ENCODE data around the gene TMTC1.
"Not testable (repeated sequence)": the region's sequence is repeated elsewhere in the genome, so short reads cannot be mapped to it uniquely, and the experiment has no call there.

TMTC1 gene

DNA sequence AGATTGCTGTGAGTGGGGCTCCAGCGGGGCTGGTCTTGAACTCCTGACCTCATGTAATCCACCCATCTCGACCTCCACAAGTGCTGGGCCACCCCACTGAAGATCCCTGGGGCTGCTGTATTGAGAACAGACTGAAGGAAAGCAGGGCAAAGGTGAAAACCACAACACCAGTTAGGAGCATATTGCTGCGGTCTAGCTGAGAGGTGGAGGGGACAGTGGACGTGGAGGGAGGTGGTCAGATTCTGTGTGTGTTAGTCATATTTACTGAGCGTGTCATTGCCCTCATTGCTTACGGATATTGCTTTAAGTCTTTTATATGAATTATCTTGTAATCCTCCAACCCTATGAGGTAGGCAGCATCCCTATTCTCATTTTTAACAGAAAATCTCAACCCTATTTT lies 217.3 kb downstream of the TMTC1 start:
- DNase-seq (ENCODE audit: low spot score), result no peak

DNA sequence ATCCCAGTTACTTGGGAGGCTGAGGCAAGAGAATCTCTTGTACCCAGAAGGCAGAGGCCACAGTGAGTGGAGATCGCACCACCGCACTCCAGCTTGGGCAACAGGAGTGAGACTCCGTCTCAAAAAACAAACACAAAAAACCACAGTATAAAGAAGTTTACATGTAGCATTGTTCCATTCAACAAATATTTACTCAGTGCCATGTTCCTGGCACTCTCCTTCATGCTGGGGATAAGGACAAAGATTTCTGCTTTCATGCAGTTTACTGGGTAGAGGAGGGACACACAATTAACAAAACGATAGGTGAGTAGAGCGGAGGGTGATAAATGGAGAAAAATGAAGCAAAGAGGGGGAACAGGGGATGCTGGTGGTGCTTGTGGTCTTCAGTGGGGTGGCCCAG lies 218.0 kb downstream of the TMTC1 start:
- DNase-seq (ENCODE audit: low spot score), result no peak

DNA sequence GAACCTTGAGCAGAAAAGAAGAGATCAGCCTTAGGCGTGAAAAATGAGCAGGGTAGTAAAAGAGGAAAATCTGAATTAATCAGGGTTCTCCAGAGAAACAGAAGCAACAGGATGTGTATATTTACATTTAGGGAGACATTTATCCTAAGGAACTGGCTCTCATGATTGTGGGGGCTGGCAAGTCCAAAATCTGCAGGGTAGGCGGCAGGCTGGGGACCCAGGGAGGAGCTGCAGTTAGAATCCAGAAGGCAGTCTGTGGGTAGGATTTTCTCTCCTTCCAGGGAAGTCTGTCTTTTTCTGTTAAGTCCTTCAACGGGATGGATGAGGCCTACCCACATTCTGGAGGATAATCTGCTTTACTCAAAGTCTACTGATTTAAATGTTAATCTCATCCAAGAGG lies 218.8 kb downstream of the TMTC1 start:
- no peak for DNase-seq (ENCODE audit: low spot score)

DNA sequence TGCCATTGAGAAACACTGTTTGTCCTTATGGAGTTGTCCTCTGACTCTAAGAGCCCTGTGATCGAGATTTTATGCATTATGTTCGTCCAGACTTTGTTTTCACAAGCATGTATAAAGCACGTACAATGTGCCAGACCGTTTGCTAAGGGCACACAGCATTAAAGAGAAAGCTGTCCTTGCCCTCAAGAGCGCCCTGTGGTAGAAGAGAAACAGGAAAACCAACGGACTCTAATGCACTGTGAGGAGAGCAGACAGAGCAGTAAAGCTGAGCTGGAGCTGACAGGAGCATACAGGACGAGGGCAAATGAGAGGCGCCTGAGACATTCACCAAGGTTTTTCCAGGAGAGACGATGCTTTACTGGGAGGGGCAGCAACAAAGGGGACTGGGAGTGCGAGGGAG lies 220.1 kb downstream of the TMTC1 start:
- DNase-seq (ENCODE audit: low spot score), result no peak

DNA sequence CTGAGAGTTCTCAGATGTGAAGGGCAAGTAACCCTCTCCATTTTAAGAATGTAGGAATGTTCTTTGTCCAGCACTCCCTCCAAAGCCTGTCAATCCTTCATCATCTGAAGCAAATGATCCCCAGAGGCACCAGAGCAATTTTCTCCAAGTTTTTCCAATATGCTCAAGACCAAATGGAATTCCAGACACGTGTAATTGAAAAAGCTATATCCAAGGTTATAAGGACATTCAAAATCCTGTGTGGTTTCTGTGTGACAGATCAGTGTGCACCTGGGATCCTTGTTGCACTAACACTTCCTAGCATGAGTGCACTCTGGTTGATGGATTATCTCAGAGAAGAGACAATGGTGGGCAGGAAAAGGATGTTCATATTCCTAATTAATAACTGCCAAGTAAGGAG lies 220.7 kb downstream of the TMTC1 start:
- no peak for DNase-seq (ENCODE audit: low spot score)

DNA sequence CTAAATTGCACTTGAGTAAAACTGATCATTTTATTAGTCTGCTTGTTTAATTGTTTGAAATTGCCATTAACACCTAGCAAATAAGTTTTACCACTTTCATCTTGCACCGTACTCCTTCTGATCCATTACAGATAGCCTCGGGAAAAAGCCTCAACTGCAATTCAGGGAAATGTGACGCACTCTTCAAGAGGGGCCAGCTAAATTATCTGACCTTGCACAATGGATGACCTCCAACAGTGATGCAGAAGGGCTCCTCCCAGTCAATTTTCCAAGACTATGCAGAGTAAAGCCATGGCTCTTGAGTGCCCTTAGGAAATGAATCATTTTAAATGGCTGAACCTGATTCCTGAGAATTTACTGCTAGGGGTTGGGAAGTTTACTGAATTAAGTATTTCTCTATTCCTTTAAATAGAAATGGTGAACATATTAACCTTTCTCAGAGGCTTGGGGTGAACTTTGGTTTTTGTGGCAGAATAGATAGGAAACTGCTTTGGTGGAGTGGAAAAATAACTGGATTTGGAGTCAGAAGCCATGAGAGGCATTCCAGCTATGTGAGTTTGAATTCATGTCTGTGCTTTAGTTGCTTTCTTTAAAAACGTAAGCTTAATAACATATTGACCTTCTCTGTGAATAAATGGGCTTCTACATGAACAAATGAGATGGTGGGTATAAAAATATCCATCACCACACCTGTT lies 221.5 kb downstream of the TMTC1 start:
- no peak for DNase-seq (ENCODE audit: low spot score)

DNA sequence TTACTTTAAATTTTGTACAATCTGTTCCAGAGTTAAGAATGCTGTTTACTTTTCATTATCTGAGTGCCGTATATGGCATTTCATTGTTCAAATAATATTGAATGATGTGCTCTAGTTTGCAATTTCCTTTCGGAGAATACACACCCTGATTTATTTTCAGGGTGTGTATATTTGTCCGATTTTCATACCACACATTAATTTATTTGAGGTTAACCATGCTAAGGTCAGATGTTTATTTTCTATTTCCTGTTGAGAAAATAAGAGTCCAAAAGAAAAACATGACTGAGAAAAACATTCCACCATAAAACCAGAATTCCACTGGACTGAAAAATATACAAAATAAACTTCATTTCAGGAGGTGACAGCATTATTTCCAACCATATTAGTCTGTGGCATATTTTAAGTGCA lies 222.1 kb downstream of the TMTC1 start:
- DNase-seq (ENCODE audit: low spot score), result no peak

DNA sequence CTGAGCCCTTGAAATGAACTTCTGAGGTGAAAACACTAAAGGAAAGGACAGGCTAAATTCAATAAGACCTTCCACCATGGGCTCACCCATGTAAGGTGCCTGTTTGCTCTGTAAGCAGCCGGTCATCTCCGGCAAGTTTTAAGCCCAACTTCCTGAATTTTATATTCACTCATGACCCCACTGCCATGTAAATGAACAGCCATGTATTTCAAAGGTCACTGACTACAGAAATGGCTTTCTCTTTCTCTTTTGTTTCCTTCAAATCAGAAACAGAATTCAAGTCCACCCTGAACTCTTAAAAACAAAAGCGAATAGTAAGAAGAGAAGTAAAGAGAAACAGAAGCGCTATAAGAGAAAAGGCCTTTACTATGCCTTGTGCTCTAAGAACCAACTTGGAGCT lies 224.5 kb downstream of the TMTC1 start:
- DNase-seq (ENCODE audit: low spot score), result no peak

DNA sequence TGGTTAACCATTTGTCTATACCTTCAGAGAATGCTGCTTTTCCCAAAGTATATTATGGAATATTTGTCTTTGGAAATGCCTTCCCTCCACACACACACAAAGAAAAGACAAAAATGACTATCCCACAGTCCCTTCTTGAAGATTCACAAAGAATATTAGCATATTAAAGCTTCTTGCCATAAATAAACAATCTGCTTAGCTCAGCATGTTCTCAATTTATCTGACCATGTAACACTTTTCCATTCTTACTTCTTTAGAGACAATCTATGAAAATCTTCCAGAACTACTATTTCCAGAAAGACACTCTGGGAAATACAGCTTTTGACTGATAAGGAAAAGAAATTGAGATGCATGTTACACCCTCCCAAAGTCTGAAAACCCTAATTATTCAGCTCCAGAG lies 227.4 kb downstream of the TMTC1 start:
- DNase-seq (ENCODE audit: low spot score), result no peak

DNA sequence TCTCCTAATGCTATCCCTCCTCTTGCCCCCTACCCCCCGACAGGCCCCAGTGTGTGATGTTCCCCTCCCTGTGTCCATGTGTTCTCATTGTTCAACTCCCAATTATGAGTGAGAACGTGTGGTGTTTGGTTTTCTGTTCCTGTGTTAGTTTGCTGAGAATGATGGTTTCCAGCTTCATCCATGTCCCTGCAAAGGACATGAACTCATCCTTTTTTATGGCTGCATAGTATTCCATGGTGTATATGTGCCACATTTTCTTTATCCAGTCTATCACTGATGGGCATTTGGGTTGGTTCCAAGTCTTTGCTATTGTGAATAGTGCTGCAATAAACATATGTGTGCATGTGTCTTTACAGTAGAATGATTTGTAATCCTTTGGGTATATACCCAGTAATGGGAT lies 228.3 kb downstream of the TMTC1 start:
- not testable (repeated sequence) for DNase-seq (ENCODE audit: low spot score)

DNA sequence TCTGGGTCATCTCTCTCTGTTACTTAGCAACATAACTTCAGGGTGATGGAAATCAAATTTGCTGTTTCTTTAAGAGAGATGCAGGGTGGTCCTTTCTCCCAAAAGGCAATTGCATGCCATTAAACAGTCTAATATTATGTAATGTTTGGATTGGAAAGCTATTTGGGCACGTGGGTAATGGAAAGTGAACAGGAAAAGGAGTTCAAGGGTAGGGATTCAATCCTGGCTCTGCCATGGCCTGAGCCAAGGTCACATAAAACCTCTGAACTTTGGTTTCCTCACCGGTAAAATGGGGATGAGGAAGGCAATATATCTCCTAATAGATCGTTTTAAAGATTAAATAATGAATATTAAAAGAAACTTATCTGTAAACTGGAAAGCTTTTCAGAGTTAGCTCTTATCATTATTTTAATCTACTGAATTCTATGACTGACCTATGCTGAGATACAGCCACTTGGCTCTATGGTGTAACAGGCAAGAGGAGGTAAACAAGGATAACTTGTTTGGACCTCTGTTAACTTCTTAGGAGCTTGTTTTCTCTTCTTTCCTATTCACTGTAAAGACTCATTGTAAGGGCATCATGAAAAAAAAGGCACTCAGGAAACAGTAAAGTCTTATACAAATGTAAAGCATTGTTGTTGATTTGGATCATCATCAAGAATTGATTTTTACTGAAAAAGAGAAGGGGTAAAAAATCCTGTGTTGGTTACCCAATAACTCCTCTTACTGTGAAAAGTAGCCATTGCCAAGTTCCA lies 230.6 kb downstream of the TMTC1 start:
- DNase-seq (ENCODE audit: low spot score), result no peak

DNA sequence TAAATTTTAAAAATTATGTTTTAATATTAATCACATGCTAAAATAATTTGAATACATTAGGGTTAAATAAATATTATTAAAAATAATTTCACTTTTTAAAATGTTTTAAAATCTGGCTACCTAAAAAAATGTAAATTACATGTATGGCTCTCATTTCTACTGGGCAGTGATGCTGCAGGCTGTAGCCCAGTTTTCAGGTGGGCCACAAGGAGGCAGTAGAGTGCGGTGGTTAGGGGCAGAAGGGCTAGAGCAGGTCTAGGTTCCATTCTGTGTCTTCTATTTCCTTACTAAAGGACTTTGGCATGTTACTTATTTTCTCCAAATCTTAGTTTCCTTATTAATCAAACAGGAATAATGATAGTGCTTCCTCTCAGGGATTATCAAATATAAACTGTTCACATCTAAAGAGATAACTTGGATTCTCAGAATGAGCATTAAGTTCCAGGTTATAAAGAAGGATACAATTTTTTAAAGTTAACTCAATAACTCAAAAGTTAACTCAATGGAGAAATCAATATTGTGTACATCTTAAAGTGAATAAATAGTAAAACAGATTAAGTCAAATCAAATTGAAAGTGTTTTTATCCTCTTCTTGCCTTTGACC lies 231.3 kb downstream of the TMTC1 start:
- peak; percentile 21 for DNase-seq (ENCODE audit: low spot score)

DNA sequence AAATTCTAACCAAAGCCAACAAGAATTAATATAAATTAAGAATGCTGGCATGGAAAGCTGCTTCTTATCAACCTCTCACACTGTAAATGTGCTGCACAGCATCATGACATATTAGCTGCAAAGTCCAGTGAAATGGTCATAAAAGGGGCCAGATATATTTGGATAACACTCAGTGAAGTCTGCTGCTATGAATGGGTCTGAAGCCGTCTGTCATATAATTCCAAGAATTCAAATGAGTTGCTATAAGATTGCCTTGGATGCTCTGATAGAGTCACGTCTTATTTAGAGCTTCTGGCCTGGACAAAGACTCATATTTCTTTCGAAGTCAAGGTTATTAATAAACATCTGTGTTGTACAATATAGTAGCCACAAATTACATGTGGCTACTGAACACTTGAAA lies 231.9 kb downstream of the TMTC1 start:
- no peak for DNase-seq (ENCODE audit: low spot score)

DNA sequence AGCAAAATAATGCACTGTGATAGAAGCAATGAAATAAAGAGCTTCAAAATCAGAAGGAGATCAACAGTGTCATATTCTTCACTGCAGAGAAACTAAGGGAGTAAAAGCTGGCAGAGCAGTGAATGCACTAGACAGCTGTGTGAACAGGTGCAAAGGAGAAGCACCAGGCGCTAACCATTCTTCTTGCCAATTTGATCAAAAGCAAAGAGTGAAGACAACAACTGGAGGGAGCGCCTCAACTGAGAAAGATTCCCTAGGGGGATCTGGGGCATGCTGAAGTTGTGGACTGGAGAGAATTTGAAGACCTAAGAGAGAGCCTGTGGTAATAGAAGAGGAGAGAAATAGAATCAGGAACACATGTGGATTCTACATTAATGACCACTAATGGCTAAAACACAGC lies 235.9 kb downstream of the TMTC1 start:
- DNase-seq (ENCODE audit: low spot score), result no peak

DNA sequence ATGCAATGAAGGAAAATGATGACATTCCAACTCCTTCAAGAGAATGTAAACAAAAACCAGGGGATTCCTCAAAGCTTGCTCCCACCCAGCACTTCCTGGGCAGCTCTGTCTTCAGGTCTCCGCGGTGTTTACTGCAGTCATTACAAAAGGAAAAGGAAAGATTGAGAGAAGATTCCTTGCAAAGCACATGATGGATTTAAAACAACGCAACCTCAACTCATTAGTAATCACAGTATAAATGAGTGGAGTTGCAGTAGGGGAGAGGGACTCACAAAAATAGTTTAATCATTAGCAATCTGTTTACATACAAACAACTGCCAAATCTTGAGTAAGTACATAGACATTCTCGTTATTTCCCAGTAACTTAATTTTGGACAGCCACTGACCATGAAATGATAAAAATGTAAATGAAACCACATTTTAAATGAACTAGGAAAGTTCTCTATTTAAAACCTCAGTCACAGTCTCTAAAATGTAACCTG lies 236.6 kb downstream of the TMTC1 start:
- no peak for DNase-seq (ENCODE audit: low spot score)

DNA sequence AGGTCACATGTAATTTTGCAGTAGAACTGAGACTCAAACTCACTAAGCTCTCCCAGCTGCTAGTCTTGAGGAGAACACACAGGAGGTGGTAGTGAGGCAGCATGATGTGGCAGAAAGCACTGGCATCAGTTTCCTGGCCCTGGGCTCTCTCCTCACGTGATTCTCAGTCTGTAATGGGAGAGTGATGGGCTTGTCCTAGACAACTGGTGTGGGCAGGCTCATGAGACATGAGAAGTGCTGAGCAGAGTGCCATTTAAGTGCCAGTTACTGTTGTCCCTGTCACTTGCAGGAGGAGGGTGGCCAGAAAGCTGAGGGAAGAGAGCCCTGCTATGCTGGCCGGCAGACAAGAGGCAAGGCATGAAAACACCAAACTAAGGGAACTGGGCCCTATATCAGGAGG lies 237.7 kb downstream of the TMTC1 start:
- DNase-seq (ENCODE audit: low spot score), result no peak

DNA sequence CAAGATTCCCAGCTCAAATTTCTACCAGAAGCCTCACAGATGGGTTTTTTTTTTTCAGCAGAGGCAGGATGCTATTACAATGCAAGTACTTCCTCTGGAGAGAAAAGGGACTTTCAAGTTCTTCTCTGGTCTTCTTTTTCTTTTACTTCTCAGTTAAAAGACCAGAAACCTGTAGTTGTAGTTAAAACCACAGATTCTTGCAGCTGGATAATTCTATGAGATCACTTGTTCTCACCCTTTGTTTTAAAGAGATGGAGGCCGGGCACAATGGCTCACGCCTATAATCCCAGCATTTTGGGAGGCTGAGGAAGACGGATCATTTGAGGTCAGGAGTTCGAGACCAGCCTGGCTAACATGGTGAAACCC lies 238.7 kb downstream of the TMTC1 start:
- no peak for DNase-seq (ENCODE audit: low spot score)

DNA sequence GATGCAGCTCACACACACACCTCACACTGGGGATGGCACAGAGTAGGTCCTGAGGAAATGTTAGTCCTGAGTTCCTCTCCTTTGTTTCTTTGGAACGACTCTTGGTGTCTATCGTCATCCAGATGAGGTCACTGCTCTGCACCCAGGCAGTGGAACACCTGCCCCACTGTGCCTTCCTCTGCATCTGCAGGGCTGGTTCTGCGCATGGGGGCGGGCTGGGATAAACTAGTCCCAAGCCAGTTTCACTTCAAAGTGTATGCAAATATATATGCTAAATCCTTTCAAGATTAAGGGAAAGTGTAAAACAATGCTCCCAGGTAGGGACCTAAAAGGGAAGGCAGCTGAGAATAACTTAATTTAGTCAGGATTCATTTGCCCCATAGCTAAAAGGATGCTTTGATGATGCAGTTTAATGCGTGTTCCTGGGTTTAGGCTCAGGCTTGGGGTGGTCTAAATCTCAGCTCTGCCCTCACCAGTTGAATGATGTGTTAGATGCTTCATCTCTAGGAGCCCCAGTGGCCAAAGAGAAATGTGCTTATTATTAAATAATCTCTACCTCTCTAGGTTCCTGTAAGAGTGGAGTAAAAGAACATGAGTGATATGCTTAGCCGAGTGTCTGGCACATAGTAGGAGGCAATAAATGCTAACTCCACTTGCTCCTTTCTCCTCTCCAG lies 239.2 kb downstream of the TMTC1 start:
- DNase-seq (ENCODE audit: low spot score), result no peak

DNA sequence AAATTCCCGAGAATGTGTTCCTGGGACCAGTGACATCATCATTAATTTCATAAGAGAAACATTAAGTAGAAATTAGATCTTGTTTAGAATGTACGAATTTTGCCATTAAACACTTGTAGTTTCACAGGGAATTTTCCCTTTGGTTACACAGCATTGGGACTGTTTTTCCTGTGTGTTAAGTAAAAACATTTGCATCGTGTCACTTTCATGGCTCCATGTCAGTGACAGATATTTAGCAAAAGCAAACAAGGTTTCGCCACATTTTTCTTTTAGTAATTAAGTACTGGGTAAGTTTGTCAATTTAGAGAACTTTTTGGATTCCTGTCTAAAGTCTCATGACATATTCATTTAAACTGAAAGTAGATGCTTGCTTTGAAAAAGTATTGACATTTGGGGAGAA lies 240.7 kb downstream of the TMTC1 start:
- DNase-seq (ENCODE audit: low spot score), result no peak

DNA sequence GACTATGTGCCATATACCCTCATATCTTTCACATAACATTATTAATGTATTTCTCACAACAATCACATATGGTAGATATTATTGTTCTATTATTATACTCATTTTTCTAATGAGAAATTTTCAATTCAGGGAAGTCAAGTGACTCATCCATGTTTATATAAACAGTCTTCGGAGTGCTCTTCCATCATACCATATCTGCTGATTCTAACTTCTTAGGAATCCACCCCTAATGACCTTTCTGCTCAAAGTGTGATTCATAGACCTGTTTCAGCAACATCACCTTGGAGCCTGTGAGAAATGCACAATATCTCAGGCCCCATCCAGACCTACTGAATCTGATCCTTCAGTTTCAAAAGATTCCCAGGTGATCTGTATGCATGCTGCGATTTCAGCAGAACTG lies 246.4 kb downstream of the TMTC1 start:
- no peak for DNase-seq (ENCODE audit: low spot score)

DNA sequence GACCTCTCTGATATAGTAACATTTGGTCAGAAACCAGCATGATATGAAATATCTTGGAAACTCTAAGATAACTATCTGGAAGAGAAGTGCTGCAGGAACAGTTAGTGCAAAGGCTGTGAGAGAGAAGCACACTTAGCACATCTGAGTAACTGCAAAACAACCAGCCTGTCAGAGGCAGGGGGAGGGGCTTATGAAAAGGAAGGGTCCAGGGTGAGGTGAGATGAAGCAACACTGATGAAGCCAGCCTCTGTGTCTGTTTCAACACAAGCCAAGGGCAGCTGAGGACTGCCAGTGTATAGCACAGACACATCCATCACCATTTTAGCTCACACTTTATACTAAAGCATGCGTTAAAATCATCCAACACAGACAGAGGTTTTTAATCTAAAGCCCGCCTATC lies 248.8 kb downstream of the TMTC1 start:
- DNase-seq (ENCODE audit: low spot score), result no peak

DNA sequence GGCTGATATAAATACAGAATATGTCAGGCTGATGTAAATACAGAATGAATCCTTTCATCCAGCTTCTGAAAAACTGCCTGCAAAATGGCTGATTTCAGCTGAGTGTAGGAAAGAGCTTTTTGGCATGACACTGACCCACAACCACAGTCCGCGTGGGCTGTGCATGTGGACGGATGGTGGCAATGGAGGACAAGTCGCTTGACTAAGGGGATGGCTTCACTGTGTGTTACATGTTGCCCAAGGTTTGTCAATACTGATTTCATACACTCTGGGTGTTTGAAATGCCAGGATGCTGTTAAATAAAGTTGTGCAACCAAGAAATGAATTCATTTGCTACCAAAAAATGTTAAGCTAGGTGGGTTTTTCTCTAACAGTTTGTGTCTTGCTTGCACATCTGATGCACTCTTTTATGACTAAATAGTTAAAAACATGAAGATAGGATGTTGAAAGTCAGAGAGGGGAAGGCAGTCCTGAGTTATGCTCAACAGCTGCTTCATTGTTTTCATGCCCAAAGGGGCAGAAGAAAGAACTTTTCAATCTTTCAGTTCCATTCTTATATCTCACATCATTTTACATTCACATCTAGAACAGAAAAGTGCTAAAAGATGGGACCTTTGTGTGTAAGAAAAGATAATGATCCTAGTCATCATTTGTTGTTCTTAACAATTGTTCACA lies 249.8 kb downstream of the TMTC1 start:
- DNase-seq (ENCODE audit: low spot score), result no peak

Data from hematopoietic multipotent progenitor cell treated with erythropoietin and hydrocortisone succinate and interleukin-3 and kit ligand, for 15 days (in vitro differentiated cells).